WERI-Rb-1 (cell line): Measurements from ENCODE around the gene VGLL4.
A peak's percentile ranks its signal among the peaks of the same experiment; 100 is the strongest.

Experiments
- DNase-seq: peaks from one replicate; pipeline ENCODE4 v3.0.0-alpha.2; 2020
- H3K27ac ChIP-seq: fragments of 250-450 bp; sonication (Bioruptor Pico); 2 replicates; pipeline ENCODE4 v1.5.1; 2020; ENCODE audit warnings: mild to moderate bottlenecking, moderate library complexity
- H3K27me3 ChIP-seq: fragments of 250-450 bp; sonication (Bioruptor Pico); 2 replicates; pipeline ENCODE4 v1.5.1; 2021; ENCODE audit warnings: mild to moderate bottlenecking, low read depth, moderate library complexity; ENCODE audit not compliant: insufficient read depth, severe bottlenecking
- H3K36me3 ChIP-seq: fragments of 250-450 bp; sonication (Bioruptor Pico); 2 replicates; pipeline ENCODE4 v1.5.1; 2020; ENCODE audit warnings: mild to moderate bottlenecking, moderate library complexity
- H3K4me3 ChIP-seq: 2 replicates; pipeline ENCODE4 v1.5.1; 2011; ENCODE audit warnings: low read depth, mild to moderate bottlenecking, control low read depth, low read length
- H3K9me3 ChIP-seq: fragments of 250-450 bp; sonication (Bioruptor Pico); 2 replicates; pipeline ENCODE4 v1.5.1; 2021; ENCODE audit warnings: mild to moderate bottlenecking, moderate library complexity; ENCODE audit not compliant: severe bottlenecking
- TF ChIP-seq, protein P1 (sequence below): IDR thresholded peaks from 2 replicates; pipeline ENCODE4 v1.5.1; 2011; ENCODE audit warnings: low read depth, mild to moderate bottlenecking, control low read depth, inconsistent platforms, low read length

VGLL4 gene

DNA sequence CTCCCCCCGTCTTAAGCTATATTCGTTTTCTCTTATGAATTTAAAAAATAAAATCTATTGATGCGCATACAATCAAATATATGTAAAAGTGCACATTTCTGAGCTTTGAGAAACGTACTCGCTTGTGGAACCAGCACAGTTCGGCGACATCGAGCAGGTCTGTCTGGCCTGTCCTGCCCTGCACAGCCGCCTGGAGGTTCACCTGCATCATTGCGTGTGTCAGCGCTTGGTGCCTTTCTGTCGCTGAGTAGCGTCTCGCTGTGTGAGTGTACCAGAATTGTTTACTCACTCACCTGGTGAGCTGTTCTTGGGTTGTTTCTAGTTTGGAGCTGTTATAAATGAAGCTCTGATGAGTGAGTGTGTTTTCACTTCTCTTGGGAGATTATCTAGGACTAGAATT is 104.0 kb downstream of the VGLL4 start:
- TF ChIP-seq, protein P1, sequence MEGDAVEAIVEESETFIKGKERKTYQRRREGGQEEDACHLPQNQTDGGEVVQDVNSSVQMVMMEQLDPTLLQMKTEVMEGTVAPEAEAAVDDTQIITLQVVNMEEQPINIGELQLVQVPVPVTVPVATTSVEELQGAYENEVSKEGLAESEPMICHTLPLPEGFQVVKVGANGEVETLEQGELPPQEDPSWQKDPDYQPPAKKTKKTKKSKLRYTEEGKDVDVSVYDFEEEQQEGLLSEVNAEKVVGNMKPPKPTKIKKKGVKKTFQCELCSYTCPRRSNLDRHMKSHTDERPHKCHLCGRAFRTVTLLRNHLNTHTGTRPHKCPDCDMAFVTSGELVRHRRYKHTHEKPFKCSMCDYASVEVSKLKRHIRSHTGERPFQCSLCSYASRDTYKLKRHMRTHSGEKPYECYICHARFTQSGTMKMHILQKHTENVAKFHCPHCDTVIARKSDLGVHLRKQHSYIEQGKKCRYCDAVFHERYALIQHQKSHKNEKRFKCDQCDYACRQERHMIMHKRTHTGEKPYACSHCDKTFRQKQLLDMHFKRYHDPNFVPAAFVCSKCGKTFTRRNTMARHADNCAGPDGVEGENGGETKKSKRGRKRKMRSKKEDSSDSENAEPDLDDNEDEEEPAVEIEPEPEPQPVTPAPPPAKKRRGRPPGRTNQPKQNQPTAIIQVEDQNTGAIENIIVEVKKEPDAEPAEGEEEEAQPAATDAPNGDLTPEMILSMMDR, result peak; percentile 89
- Histone ChIP-seq H3K27me3 (no peaks in the 10 kb centered on the region), H3K36me3 (no peaks in the 10 kb centered on the region), H3K9me3 (no peaks in the 10 kb centered on the region), H3K27ac (peak overlapping the region; percentile 58), H3K4me3 (peak overlapping the region; percentile 13)
- DNase-seq, result peak; percentile 82

DNA sequence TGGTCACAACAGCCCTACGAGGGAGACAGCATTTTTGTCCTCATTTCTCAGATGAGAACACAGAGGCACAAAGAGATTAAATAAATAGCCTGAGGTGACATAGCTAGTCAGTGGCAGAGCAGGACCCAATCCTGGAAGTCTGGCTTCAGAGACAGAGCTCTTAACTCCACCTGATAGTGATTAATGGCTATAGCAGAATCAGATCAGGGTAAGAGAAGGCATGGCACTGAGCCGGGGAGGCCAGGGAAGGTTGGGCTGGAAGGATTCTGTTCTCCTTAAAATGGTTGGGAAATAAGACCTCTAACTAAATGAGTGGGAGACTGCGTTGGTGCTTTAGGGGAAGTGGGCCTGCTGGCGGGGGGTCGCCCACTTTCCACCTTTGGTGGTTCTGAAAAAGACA is 104.5 kb downstream of the VGLL4 start:
- TF ChIP-seq, protein P1, result no peak
- peak; percentile 63 for DNase-seq
- H3K4me3 ChIP-seq, result peak overlapping the region; percentile 13

DNA sequence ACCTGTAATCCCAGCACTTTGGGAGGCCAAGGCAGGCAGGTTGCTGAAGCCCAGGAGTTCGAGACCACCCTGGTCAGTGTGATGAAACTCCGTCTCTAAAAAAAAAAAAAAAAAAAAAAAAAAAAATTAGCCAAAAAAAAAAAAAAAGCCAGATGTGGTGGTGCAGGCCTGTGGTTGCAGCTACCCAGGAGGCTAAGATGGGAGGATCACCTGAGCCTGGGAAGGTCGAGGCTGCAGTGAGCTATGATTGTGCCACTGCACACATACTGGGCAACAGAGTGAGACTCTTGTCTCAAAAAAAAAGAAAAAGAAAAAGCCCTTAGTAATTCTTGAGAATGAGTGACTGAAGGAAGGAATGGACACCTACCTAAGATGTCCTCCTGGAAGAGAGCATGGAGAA is 105.1 kb downstream of the VGLL4 start:
- TF ChIP-seq, protein P1, result no peak
- no peaks in the 10 kb centered on the region for H3K9me3 ChIP-seq
- H3K27me3 ChIP-seq, result no peaks in the 10 kb centered on the region
- DNase-seq, result no peak
- H3K36me3 ChIP-seq, result no peaks in the 10 kb centered on the region
- no peak overlapping the region for H3K27ac ChIP-seq
- H3K4me3 ChIP-seq, result no peak overlapping the region

More for the DNA sequence above, 104.5 kb downstream of the VGLL4 start:
- Histone ChIP-seq H3K27me3 (no peaks in the 10 kb centered on the region), H3K9me3 (no peaks in the 10 kb centered on the region), H3K27ac (peak overlapping the region; percentile 58), H3K36me3 (no peaks in the 10 kb centered on the region)

DNA sequence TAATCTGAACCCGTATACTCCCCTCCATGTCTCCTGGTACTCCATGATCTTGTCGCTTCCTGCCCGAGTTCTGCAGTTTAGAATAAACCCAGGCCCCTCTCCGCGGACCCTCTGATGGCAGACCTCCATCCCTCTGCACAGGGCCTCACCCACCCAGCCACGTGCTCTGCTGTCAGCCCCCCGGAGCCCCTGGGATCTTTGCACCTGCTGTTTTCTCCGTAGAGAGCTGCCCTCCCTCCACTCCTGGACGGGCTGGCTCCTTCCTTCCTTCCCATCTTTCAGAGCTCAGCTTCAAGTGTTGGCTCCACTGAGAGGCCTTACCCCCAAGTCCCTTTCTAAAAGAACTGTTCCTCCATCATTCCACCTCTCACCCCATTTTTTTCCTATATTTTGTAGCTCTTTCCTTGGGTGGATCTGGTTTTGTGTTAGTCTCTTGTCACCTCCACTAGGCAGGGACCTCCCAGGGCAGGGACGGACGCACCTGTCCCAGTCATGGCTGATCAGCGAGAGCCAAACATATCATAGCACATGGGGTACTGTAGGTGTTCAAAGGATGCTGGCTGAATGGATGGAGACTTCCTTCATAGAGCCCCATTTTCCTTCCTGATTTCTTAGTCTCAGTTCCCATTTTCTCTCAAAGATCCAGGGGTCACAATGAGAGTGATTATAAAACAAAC is 106.6 kb downstream of the VGLL4 start:
- Histone ChIP-seq H3K27me3 (no peaks in the 10 kb centered on the region), H3K27ac (no peak overlapping the region), H3K36me3 (no peaks in the 10 kb centered on the region), H3K9me3 (no peaks in the 10 kb centered on the region), H3K4me3 (no peak overlapping the region)
- DNase-seq, result no peak
- TF ChIP-seq, protein P1, result no peak

DNA sequence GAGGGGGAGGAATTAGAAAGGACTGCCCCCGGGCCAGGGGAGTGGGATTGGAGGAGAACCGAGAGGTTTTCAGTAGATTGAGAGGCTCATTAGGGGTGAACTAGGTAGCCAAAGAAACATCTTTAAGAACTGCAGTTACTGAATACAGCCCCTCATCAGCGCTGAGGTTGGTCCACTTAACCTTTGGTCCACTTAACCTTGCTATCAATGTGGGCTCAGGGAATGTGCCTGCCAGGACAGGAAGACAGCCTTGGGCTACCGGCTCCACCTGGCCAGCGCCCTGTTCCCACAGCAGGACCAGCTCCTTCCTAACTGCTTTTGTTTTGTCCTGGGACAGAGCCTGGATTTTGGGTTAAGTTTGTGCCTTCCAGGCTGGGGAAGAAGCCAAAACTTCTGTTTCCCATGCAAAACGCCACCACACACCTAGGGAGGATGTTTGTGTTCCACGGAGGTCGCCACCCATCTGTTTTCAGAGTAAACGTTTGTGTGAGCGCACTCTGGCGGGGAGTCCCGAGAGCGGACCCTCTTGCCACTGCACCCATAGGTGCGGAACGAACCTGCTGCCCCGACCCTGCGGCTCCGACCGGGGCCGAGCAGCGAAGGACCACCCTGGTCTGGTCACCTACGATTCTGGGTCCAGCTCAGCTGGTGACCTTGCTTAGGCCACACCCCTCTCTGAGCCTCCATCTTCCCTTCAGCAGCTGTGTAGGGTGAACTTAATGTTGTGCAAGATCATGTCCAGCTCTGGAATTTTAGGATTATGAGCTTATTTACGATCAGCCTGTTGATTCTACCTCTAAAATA is 107.4 kb downstream of the VGLL4 start:
- Histone ChIP-seq H3K9me3 (no peaks in the 10 kb centered on the region), H3K4me3 (no peak overlapping the region), H3K36me3 (no peaks in the 10 kb centered on the region), H3K27ac (no peak overlapping the region), H3K27me3 (no peaks in the 10 kb centered on the region)
- DNase-seq, result no peak
- TF ChIP-seq, protein P1, result no peak
